HCT116 (cell line): ENCODE data around the gene DCDC2. TPM values are rescaled to one million over a fixed set of nuclear protein-coding genes. Genes with fewer than 3 reads are reported as not detected.

Source experiments
- ATAC-seq: fragments of 200-7000 bp; cut with Tn5 transposase; 2 replicates; pipeline ENCODE4 v1.9.1; 2020; ENCODE audit warnings: mild to moderate bottlenecking, moderate library complexity
- BruUV-seq: library from RNA; stranded (reverse); fragments of 400-500 nt; replicated peaks from 2 replicates; lab custom pipeline; 2021; lab: Mats Ljungman, UMichigan
- CTCF ChIA-PET: fragments of 300-600 bp; sonication (Branson Sonifier 250); formaldehyde crosslinking; loops from one replicate; lab custom pipeline; 2021; ENCODE audit warnings: antibody characterized with exemption; lab: Charles Lee
- POLR2A ChIA-PET: fragments of 300-600, 350-600 bp; sonication (Branson Sonifier 250); formaldehyde crosslinking; loops from one replicate; lab custom pipeline; 2021; ENCODE audit warnings: antibody characterized with exemption; lab: Charles Lee
- RAD21 ChIA-PET, 2 experiments: fragments of 300-600 bp; sonication (Branson Sonifier 250); formaldehyde crosslinking; loops; one replicate each; lab custom pipeline; 2023; ENCODE audit warnings: low total read pairs in 2 of 2; ENCODE audit not compliant: uncharacterized antibody in 2 of 2, unreplicated experiment in 2 of 2, low non-redundant PET in 1 of 2; lab: Charles Lee
- DNase-seq: peaks from one replicate; pipeline ENCODE4 v3.0.0-alpha.2; 2010; ENCODE audit warnings: low read depth, low spot score
- H2AFZ ChIP-seq: fragments of 200-600 bp; shearing (Covaris generic), sonication (generic); 2 replicates; pipeline ENCODE4 v1.6.1; 2017; ENCODE audit warnings: low read depth, mixed run types, mixed read lengths, antibody characterized with exemption, low read length; ENCODE audit not compliant: poor library complexity, severe bottlenecking
- H3K27ac ChIP-seq: 2 replicates; pipeline ENCODE4 v1.5.1; 2012; ENCODE audit warnings: low read depth, low read length
- H3K27me3 ChIP-seq: fragments of 200-600 bp; sonication (generic); 2 replicates; pipeline ENCODE4 v1.6.1; 2016; ENCODE audit warnings: mixed run types, low read length, mixed read lengths; ENCODE audit not compliant: insufficient read depth
- H3K36me3 ChIP-seq, 2 experiments: fragments of 200-500 bp in 1 of 2; fragments of 200-600 bp in 1 of 2; sonication (Bioruptor generic) in 1 of 2; sonication (generic) in 1 of 2; 2 replicates each; pipeline versions ENCODE4 v1.5.1 to v1.6.1; 2014 to 2016; ENCODE audit warnings: low read length in 2 of 2, inconsistent platforms in 1 of 2, mixed read lengths in 1 of 2, mixed run types in 1 of 2; ENCODE audit not compliant: insufficient read depth in 2 of 2, control insufficient read depth in 1 of 2
- H3K4me1 ChIP-seq, 2 experiments: fragments of 200-600 bp in 1 of 2; sonication (generic) in 1 of 2; 2 replicates each; pipeline versions ENCODE4 v1.5.1 to v1.6.1; 2012 to 2017; ENCODE audit warnings: low read length in 2 of 2, inconsistent platforms in 1 of 2, mild to moderate bottlenecking in 1 of 2, mixed read lengths in 1 of 2, mixed run types in 1 of 2, moderate library complexity in 1 of 2; ENCODE audit not compliant: insufficient read depth in 2 of 2, control insufficient read depth in 1 of 2
- H3K4me2 ChIP-seq: fragments of 200-600 bp; sonication (generic); 2 replicates; pipeline ENCODE4 v1.6.1; 2017; ENCODE audit warnings: mixed run types, low read length, mixed read lengths
- H3K4me3 ChIP-seq, 2 experiments: fragments of 200-600 bp in 1 of 2; sonication (generic) in 1 of 2; replicated peaks in 1 of 2; 2 replicates each; pipeline ENCODE4 v1.5.1; 2011 to 2016; ENCODE audit warnings: low read length in 2 of 2, control low read depth in 1 of 2, low read depth in 1 of 2, mild to moderate bottlenecking in 1 of 2, mixed read lengths in 1 of 2, mixed run types in 1 of 2
- H3K79me2 ChIP-seq: fragments of 200-600 bp; sonication (generic); 2 replicates; pipeline ENCODE4 v1.6.1; 2017; ENCODE audit warnings: mild to moderate bottlenecking, mixed run types, low read length, moderate library complexity, mixed read lengths; ENCODE audit not compliant: insufficient read depth
- H3K9ac ChIP-seq: fragments of 200-600 bp; sonication (generic); 2 replicates; pipeline ENCODE4 v1.6.1; 2016; ENCODE audit warnings: low read length, mixed read lengths
- H3K9me2 ChIP-seq: fragments of 200-600 bp; sonication (generic), shearing (Covaris generic); 2 replicates; pipeline ENCODE4 v1.6.1; 2017; ENCODE audit warnings: mixed run types, mild to moderate bottlenecking, moderate library complexity; ENCODE audit not compliant: insufficient read depth
- H3K9me3 ChIP-seq, 2 experiments: fragments of 200-500 bp in 1 of 2; fragments of 200-600 bp in 1 of 2; sonication (Bioruptor generic) in 1 of 2; sonication (generic) in 1 of 2; 2 replicates each; pipeline ENCODE4 v1.6.1; 2014 to 2017; ENCODE audit warnings: low read length in 2 of 2, mixed read lengths in 2 of 2, inconsistent platforms in 1 of 2, low read depth in 1 of 2, mild to moderate bottlenecking in 1 of 2, mixed run types in 1 of 2, moderate library complexity in 1 of 2; ENCODE audit not compliant: control insufficient read depth in 1 of 2, insufficient read depth in 1 of 2
- H4K20me1 ChIP-seq: fragments of 200-600 bp; sonication (generic), shearing (Covaris generic); 2 replicates; pipeline ENCODE4 v1.6.1; 2017; ENCODE audit warnings: mixed run types, mild to moderate bottlenecking, moderate library complexity; ENCODE audit not compliant: insufficient read depth
- CEBPB ChIP-seq: IDR thresholded peaks from 2 replicates; pipeline ENCODE4 v1.6.1; 2012; ENCODE audit warnings: low read depth
- EGR1 ChIP-seq: IDR thresholded peaks from 2 replicates; pipeline ENCODE4 v1.6.1; 2012; ENCODE audit warnings: low read depth
- POLR2A ChIP-seq: IDR thresholded peaks from 2 replicates; pipeline ENCODE4 v1.7.0; 2011; ENCODE audit warnings: borderline replicate concordance; ENCODE audit not compliant: insufficient read depth, insufficient read length; ENCODE audit errors: extremely low read depth
- SIN3A ChIP-seq: IDR thresholded peaks from 2 replicates; pipeline ENCODE4 v1.6.1; 2012; ENCODE audit warnings: low read depth
- SP1 ChIP-seq: IDR thresholded peaks from 2 replicates; pipeline ENCODE4 v1.6.1; 2012; ENCODE audit warnings: low read depth
- SRF ChIP-seq: IDR thresholded peaks from 2 replicates; pipeline ENCODE4 v1.6.1; 2012; ENCODE audit warnings: low read depth
- YY1 ChIP-seq: IDR thresholded peaks from 2 replicates; pipeline ENCODE4 v1.6.1; 2011; ENCODE audit warnings: low read length, low read depth, moderate library complexity, mild to moderate bottlenecking; ENCODE audit not compliant: insufficient replicate concordance; ENCODE audit errors: extremely low read depth
- ZFX ChIP-seq: fragments of 450-650 bp; IDR thresholded peaks from 2 replicates; pipeline ENCODE4 v1.6.1; 2017
- intact Hi-C: fragments of 100-400 bp; cut with micrococcal nuclease; formaldehyde crosslinking; loops from 2 replicates; pipeline ENCODE4 v1.10.0; 2022
- total RNA-seq: library from RNA; stranded (reverse); gene quantifications from one replicate; pipeline ENCODE4 v1.2.1, GENCODE V29; 2021; ENCODE audit not compliant: unreplicated experiment
- TF ChIP-seq, protein P1 (sequence below): IDR thresholded peaks from 2 replicates; pipeline ENCODE4 v1.6.1; 2012; ENCODE audit warnings: low read depth
- TF ChIP-seq, protein P2 (sequence below): IDR thresholded peaks from 2 replicates; pipeline ENCODE4 v1.6.1; 2012
- TF ChIP-seq, protein P3 (sequence below): IDR thresholded peaks from 2 replicates; pipeline ENCODE4 v1.6.1; 2011; ENCODE audit warnings: mild to moderate bottlenecking, low read length, moderate library complexity; ENCODE audit not compliant: insufficient replicate concordance; ENCODE audit errors: extremely low read depth

Gene DCDC2
- total RNA-seq, 1 experiment from 2014 or later, result 0.17 TPM

DNA sequence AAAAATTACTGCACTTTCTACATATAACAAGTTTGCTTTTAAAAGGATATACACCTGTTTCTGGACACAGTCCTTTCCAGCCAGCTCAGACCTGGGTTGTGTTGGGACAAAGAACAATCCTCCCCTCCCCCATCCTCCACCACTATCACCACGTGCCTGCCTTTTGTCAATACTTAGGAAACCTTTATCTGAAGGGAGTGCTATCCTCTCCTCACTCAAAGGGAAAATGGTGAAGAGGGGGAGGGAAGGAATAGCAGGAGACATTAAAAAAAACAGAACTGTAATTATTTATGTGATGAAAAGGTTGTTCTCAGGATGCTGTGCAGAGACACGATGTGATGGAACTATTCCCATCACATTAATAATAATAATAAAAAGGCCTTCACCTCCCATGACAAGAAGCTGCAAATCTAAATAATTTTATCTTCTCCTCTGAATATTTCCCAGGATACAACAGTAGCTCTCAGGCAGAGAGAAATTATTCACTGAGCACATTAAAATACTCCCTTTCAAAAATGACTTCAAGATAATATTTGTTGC is 126.4 kb downstream of the DCDC2 start (continued):
- TF ChIP-seq POLR2A (no peak), SP1 (no peak), YY1 (no peak), ZFX (no peak), SIN3A (no peak)
- TF ChIP-seq, protein P1, sequence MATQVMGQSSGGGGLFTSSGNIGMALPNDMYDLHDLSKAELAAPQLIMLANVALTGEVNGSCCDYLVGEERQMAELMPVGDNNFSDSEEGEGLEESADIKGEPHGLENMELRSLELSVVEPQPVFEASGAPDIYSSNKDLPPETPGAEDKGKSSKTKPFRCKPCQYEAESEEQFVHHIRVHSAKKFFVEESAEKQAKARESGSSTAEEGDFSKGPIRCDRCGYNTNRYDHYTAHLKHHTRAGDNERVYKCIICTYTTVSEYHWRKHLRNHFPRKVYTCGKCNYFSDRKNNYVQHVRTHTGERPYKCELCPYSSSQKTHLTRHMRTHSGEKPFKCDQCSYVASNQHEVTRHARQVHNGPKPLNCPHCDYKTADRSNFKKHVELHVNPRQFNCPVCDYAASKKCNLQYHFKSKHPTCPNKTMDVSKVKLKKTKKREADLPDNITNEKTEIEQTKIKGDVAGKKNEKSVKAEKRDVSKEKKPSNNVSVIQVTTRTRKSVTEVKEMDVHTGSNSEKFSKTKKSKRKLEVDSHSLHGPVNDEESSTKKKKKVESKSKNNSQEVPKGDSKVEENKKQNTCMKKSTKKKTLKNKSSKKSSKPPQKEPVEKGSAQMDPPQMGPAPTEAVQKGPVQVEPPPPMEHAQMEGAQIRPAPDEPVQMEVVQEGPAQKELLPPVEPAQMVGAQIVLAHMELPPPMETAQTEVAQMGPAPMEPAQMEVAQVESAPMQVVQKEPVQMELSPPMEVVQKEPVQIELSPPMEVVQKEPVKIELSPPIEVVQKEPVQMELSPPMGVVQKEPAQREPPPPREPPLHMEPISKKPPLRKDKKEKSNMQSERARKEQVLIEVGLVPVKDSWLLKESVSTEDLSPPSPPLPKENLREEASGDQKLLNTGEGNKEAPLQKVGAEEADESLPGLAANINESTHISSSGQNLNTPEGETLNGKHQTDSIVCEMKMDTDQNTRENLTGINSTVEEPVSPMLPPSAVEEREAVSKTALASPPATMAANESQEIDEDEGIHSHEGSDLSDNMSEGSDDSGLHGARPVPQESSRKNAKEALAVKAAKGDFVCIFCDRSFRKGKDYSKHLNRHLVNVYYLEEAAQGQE, result no peak
- TF ChIP-seq, protein P2, sequence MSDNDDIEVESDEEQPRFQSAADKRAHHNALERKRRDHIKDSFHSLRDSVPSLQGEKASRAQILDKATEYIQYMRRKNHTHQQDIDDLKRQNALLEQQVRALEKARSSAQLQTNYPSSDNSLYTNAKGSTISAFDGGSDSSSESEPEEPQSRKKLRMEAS, result no peak
- TF ChIP-seq, all 23 proteins: peak for 0

DNA sequence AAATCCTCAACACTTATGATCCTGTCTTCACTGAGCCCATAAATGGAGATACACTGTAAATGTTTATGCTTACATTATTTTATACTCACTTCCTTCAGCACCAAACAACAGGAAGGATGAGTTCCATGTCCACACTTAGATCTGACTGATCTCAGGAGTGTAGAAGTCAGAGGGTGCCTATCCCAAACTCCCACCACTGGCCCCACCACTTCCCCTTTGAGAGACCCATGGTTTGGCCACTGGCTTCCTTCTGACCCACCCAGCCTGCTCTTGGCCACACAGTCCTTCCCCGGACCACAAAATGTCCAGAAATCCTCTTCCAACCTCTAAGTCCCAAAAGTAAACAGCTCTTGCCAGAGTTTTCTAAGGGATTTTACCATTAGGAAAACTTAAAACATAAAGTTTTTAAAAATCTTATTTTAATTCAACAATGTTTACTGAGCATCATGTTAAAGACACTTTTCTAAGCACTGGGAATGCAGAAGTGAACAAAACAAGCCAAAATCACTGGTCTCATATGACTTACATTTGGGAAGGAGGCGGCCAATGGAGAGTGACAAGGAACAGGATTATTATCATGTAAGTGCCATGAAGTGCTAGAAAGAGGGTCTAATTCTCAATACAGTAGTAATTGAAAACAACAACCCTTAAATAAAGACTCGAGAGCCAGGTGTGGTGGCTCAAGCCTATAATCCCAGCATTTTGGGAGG is 128.0 kb downstream of the DCDC2 start:
- H3K36me3 ChIP-seq, result no peaks in the 10 kb centered on the region
- H3K9me2 ChIP-seq, result no peaks in the 10 kb centered on the region
- no peaks in the 10 kb centered on the region for H3K9me3 ChIP-seq
- intact Hi-C loops, result no loop called here
- ChIA-PET POLR2A (no interaction called here), CTCF (no interaction called here), RAD21 (no interaction called here)
- H4K20me1 ChIP-seq, result no peaks in the 10 kb centered on the region
- H3K4me2 ChIP-seq, result no peak overlapping the region
- TF ChIP-seq EGR1, result no peak
- TF ChIP-seq, protein P3, sequence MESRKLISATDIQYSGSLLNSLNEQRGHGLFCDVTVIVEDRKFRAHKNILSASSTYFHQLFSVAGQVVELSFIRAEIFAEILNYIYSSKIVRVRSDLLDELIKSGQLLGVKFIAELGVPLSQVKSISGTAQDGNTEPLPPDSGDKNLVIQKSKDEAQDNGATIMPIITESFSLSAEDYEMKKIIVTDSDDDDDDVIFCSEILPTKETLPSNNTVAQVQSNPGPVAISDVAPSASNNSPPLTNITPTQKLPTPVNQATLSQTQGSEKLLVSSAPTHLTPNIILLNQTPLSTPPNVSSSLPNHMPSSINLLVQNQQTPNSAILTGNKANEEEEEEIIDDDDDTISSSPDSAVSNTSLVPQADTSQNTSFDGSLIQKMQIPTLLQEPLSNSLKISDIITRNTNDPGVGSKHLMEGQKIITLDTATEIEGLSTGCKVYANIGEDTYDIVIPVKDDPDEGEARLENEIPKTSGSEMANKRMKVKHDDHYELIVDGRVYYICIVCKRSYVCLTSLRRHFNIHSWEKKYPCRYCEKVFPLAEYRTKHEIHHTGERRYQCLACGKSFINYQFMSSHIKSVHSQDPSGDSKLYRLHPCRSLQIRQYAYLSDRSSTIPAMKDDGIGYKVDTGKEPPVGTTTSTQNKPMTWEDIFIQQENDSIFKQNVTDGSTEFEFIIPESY, result no peak
- TF ChIP-seq, protein P2, result no peak
- TF ChIP-seq, protein P1, result no peak
- no peak for TF ChIP-seq YY1
- no peak for TF ChIP-seq CEBPB
- no peak for TF ChIP-seq ZFX
- no peak for TF ChIP-seq SRF
- no peaks in the 10 kb centered on the region for H3K4me1 ChIP-seq
- DNase-seq (no peak), ATAC-seq (no peak)
- no TSS peak for BruUV-seq
- H2AFZ ChIP-seq, result no peak overlapping the region
- H3K79me2 ChIP-seq, result no peaks in the 10 kb centered on the region
- H3K27me3 ChIP-seq, result peaks cover 12% of the 10 kb centered on the region; the same call in 1 of the 2 replicates
- H3K27ac ChIP-seq, result no peak overlapping the region
- no peak overlapping the region for H3K4me3 ChIP-seq
- H3K9ac ChIP-seq, result no peak overlapping the region
